K562 (cell line): ENCODE results near the gene MYOZ1. TPM values are rescaled to one million over a fixed set of nuclear protein-coding genes. Genes with fewer than 3 reads are reported as not detected.

Source experiments
- ATF7 ChIP-seq: fragments of 450-650 bp; IDR thresholded peaks from 2 replicates; pipeline ENCODE4 v1.7.1; 2014; ENCODE audit warnings: mild to moderate bottlenecking, moderate library complexity
- CTCF ChIP-seq, 3 experiments: IDR thresholded peaks in 2 of 3; conservative IDR thresholded peaks in 1 of 3; 2 replicates each; pipeline ENCODE4 v1.5.1; 2011 to 2012; ENCODE audit warnings: low read length in 3 of 3, mild to moderate bottlenecking in 3 of 3, control low read depth in 2 of 3, improper control_type of control experiment in 1 of 3, inconsistent platforms in 1 of 3, low read depth in 1 of 3, mixed read lengths in 1 of 3, moderate library complexity in 1 of 3; ENCODE audit not compliant: insufficient read depth in 2 of 3
- CTCFL ChIP-seq: IDR thresholded peaks from 2 replicates; pipeline ENCODE4 v1.6.1; 2011; ENCODE audit warnings: borderline replicate concordance, low read depth, mild to moderate bottlenecking, moderate library complexity, low read length; ENCODE audit not compliant: insufficient read depth, poor library complexity, severe bottlenecking
- HDAC3 ChIP-seq: fragments of 450-650 bp; IDR thresholded peaks from 2 replicates; pipeline ENCODE4 v1.6.1; 2018; ENCODE audit warnings: borderline replicate concordance, mild to moderate bottlenecking, moderate library complexity; ENCODE audit not compliant: partially characterized antibody
- HLTF ChIP-seq: fragments of 450-650 bp; IDR thresholded peaks from 2 replicates; pipeline ENCODE4 v1.6.1; 2016
- HMBOX1 ChIP-seq: sonication (generic); IDR thresholded peaks from 2 replicates; pipeline ENCODE4 v1.6.1; 2016
- JUND ChIP-seq, 2 experiments: IDR thresholded peaks; 2 replicates in 1 of 2; 3 replicates in 1 of 2; pipeline ENCODE4 v1.6.1; 2011; ENCODE audit warnings: borderline replicate concordance in 2 of 2, low read depth in 2 of 2, low read length in 2 of 2, improper control_type of control experiment in 1 of 2, missing biosample characterization in 1 of 2, missing genetic modification characterization in 1 of 2, missing genetic modification reagents in 1 of 2
- LARP7 ChIP-seq: fragments of 450-650 bp; IDR thresholded peaks from 2 replicates; pipeline ENCODE4 v1.6.1; 2016
- MECOM ChIP-seq: fragments of 250-450 bp; sonication (Bioruptor Pico); IDR thresholded peaks from 2 replicates; pipeline ENCODE4 v1.8.0; 2022; ENCODE audit warnings: inconsistent platforms
- MEIS2 ChIP-seq: fragments of 450-650 bp; IDR thresholded peaks from 2 replicates; pipeline ENCODE4 v1.6.1; 2014; ENCODE audit warnings: mild to moderate bottlenecking; ENCODE audit not compliant: partially characterized antibody
- MTF1 ChIP-seq: fragments of 250-450 bp; sonication (Bioruptor Pico); IDR thresholded peaks from 2 replicates; pipeline ENCODE4 v1.9.0; 2021; ENCODE audit warnings: moderate library complexity, mild to moderate bottlenecking, inconsistent platforms, borderline replicate concordance
- NCOA4 ChIP-seq: fragments of 450-650 bp; IDR thresholded peaks from 2 replicates; pipeline ENCODE4 v1.6.1; 2018; ENCODE audit warnings: mild to moderate bottlenecking; ENCODE audit not compliant: partially characterized antibody
- NCOR1 ChIP-seq: fragments of 450-650 bp; IDR thresholded peaks from 2 replicates; pipeline ENCODE4 v1.6.1; 2016; ENCODE audit warnings: mild to moderate bottlenecking, moderate library complexity
- PHF8 ChIP-seq: fragments of 200-600 bp; sonication (generic); IDR thresholded peaks from 2 replicates; pipeline ENCODE4 v1.6.1; 2012; ENCODE audit warnings: mixed run types, mild to moderate bottlenecking, inconsistent platforms, low read length, moderate library complexity, borderline replicate concordance
- PKNOX1 ChIP-seq: fragments of 450-650 bp; IDR thresholded peaks from 2 replicates; pipeline ENCODE4 v1.6.1; 2016
- RBM17 ChIP-seq: fragments of 200-400 bp; formaldehyde crosslinking; IDR thresholded peaks from 2 replicates; pipeline ENCODE4 v1.6.1; 2017; ENCODE audit warnings: low read depth, mild to moderate bottlenecking, low read length, borderline replicate concordance
- SIX5 ChIP-seq, 2 experiments: IDR thresholded peaks; 2 replicates each; pipeline ENCODE4 v1.6.1; 2011; ENCODE audit warnings: low read length in 2 of 2, borderline replicate concordance in 1 of 2, low read depth in 1 of 2, mild to moderate bottlenecking in 1 of 2, moderate library complexity in 1 of 2; ENCODE audit not compliant: insufficient read depth in 1 of 2
- THRAP3 ChIP-seq: fragments of 450-650 bp; IDR thresholded peaks from 2 replicates; pipeline ENCODE4 v1.6.1; 2016; ENCODE audit warnings: mild to moderate bottlenecking, inconsistent platforms, borderline replicate concordance
- ZNF449 ChIP-seq: fragments of 250-450 bp; sonication (Bioruptor Pico); IDR thresholded peaks from 2 replicates; pipeline ENCODE4 v1.8.0; 2022; ENCODE audit warnings: moderate library complexity, mild to moderate bottlenecking, inconsistent platforms
- ZNF584 ChIP-seq: fragments of 200-800 bp; sonication (Bioruptor generic); IDR thresholded peaks from 2 replicates; pipeline ENCODE4 v1.6.1; 2016; ENCODE audit warnings: low read depth, mild to moderate bottlenecking, missing genetic modification characterization, missing compliant biosample characterization
- polyA plus RNA-seq, 8 experiments: library from polyadenylated mRNA; depleted of rRNA in 4 of 8; stranded (reverse) in 5 of 8; unstranded in 3 of 8; fragments of >200 nt; fragmentation: Nextera tagmentation in 2 of 8; fragmentation: Illumina TruSeq in 1 of 8; extraction: Ambion mirVana in 2 of 8; extraction: Trizol in 1 of 8; gene quantifications; 2 replicates each; pipeline versions ENCODE4 v1.2.1 to v1.2.3, GENCODE V29; 2011 to 2014; ENCODE audit warnings: inconsistent platforms in 1 of 8, missing spikeins in 1 of 8
- total RNA-seq, 7 experiments: library from RNA; depleted of rRNA in 6 of 7; stranded (reverse); fragments of >200 nt in 6 of 7; fragmentation: Illumina TruSeq in 2 of 7; extraction: Trizol in 2 of 7; gene quantifications; 2 replicates each; pipeline versions ENCODE4 v1.2.1 to v1.2.3, GENCODE V29; 2011 to 2021; ENCODE audit warnings: low replicate concordance in 1 of 7

MYOZ1 gene
- total and polyA plus RNA-seq, 9 of the 15 experiments (the other 6 are each of a cell fraction or from before 2014, with no cell fraction given) = 0.03 to 0.18 (median 0.07) TPM; not detected in 5

- TF ChIP-seq RBM17 (no peak), LARP7 (peak; percentile 53; the same call in 1 of the 2 replicates), HMBOX1 (no peak), NCOR1 (no peak), MTF1 (CRISPR knock-in tag) (no peak), HLTF (peak; percentile 79; the same call in 1 of the 2 replicates), MEIS2 (peak; percentile 93), SIX5 (IDR thresholded peaks at IDR 0.05; ENCODE audit: borderline replicate concordance in 1 of 2, insufficient read depth in 1 of 2, low read depth in 1 of 2, low read length in 2 of 2) (no peak), ZNF449 (CRISPR knock-in tag) (no peak), HDAC3 (no peak), PKNOX1 (peak; percentile 93), CTCF (IDR thresholded peaks at IDR 0.05 in 2 of 3, conservative IDR thresholded peaks at IDR 0.05 in 1 of 3; ENCODE audit: insufficient read depth in 2 of 3, low read depth in 1 of 3, low read length in 3 of 3) (peak; percentile 80 to 91 (median 82)), ZNF584 (no peak), JUND (IDR thresholded peaks at IDR 0.05; ENCODE audit: borderline replicate concordance, low read depth, low read length) (peak; percentile 48; the same call in 1 of the 2 replicates), JUND (tag; IDR thresholded peaks at IDR 0.05; ENCODE audit: borderline replicate concordance, low read depth, low read length) (peak; percentile 40; the same call in 1 of the 3 replicates), ATF7 (no peak), CTCFL (no peak), NCOA4 (no peak), PHF8 (no peak), MECOM (CRISPR knock-in tag) (no peak), THRAP3 (no peak)
Observed at GRCh38 chr10:73653701-73654100, 12.4 kb upstream of the MYOZ1 start (continued).
